ENCODE measurements around the gene SLC4A4.
A peak's percentile ranks its signal among the peaks of the same experiment; 100 is the strongest.

SLC4A4 gene

DNA sequence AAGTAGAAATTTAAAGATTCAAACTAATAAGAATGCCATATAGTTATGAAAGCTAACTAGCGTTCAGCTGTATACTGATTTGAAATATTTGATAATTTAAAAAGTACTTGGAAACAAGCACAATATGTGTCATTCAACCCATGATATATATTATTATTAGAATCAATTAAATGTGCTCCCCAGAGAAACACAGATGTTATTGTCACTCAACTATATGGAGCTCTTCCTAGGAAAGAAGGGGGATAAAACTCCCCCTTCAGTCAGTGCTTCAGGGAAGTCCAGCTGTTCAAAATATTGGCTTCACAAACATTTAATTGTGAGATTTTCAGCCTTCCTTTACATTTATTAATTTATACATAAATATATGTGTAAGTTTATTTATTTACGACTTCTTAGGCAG is 135.9 kb downstream of the SLC4A4 start:
- DNase-seq, result no peak

GRCh38 chr4:71476240-71476639 is 137.4 kb downstream of the SLC4A4 start:
- DNase-seq, result no peak

DNA sequence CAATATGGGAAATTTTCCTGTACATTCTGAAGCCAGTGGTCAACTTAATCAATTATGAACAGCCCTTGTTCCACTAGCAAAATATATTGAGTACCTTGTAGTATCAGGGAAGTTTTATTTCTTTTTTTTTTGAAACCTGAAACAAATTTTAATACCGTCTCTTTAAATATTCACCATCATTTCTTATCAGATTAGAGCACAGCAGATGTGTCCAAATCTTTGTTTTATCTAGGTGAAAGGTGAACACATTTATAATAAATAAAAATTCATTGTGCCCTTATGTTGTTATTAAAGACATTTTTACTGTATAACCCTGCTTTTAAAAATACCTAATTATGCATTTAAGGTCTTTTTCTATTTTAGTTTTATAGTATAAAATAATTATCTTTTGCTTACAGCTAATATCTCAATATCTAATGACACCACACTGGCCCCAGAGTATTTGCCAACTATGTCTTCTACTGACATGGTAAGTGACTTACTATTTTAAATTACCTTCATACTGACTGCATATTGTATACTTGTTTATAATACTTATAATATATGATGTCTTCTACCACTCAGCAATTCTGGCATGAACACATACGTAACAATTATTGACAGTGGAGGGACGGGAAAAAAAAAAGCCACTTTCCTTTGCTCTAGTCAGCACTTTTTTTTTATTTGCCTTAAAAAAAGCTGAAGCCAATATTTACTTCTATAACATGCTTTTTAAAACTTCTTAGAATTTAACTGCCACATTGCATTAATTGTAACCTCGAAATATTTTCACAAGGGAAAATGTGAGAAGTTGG is 147.9 kb downstream of the SLC4A4 start:
- DNase-seq, result no peak

GRCh38 chr4:71487344-71487920 is 148.6 kb downstream of the SLC4A4 start:
- peak; percentile 7 for DNase-seq

GRCh38 chr4:71494539-71494938 is 155.7 kb downstream of the SLC4A4 start:
- no peak for DNase-seq

- DNase-seq, result no peak
Measured at GRCh38 chr4:71495454-71495853, 156.6 kb downstream of the SLC4A4 start.

DNA sequence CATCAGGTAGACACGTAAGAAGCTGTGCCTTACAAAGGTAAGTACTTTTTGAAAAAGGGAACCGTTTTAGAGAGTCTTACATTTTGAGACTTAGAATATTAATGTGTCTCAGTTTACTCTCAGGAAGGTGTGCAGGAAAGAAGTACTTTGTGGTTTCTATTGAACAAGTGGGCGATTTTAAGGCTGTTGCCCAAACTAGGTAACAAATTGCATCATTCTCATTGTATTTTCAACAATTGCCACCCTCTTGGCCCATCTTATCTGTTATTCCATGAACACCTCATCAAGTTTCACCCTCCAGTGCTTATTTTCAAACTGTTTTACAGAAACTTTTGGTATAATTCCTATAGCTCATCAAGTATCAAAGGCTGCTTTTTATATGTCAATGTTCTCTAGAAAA is 158.3 kb downstream of the SLC4A4 start:
- DNase-seq, result no peak

DNA sequence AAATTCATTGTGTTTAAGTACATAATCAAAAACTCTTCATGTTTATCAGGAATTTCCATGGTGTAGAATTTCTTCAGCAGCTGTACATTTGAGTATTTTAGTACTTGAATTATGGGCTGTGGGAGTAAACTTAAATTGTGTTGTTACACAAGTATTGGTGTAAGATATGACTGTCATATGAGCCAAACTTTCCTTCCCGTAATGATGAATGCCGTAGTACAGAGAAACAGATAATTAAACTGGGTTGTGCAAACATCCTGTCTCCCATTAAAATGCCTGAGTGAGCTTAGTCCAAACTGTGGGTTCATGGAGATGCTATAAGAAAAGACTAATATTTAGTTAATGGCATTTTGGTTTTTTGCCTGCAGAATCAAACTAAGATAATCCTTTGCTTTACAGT is 159.2 kb downstream of the SLC4A4 start:
- DNase-seq, result peak; percentile 19

GRCh38 chr4:71498625-71499024 is 159.8 kb downstream of the SLC4A4 start:
- no peak for DNase-seq

DNA sequence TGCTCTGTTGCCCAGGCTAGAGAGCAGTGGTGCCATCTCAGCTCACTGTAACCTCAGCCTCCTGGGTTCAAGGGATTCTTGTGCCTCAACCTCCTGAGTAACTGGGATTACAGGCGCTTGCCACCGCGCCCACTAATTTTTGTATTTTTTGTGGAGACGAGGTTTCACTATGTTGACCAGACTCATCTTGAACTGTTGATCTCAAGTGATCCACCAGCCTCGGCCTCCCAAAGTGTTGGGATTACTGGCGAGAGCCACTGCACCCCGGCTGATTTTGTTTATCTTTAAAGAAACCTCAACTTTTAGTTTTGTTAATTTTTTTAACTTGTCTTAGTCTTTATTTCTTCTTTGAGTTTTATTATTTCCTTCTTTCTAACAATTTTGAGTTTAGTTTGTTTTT is 163.2 kb downstream of the SLC4A4 start:
- no peak for DNase-seq

DNA sequence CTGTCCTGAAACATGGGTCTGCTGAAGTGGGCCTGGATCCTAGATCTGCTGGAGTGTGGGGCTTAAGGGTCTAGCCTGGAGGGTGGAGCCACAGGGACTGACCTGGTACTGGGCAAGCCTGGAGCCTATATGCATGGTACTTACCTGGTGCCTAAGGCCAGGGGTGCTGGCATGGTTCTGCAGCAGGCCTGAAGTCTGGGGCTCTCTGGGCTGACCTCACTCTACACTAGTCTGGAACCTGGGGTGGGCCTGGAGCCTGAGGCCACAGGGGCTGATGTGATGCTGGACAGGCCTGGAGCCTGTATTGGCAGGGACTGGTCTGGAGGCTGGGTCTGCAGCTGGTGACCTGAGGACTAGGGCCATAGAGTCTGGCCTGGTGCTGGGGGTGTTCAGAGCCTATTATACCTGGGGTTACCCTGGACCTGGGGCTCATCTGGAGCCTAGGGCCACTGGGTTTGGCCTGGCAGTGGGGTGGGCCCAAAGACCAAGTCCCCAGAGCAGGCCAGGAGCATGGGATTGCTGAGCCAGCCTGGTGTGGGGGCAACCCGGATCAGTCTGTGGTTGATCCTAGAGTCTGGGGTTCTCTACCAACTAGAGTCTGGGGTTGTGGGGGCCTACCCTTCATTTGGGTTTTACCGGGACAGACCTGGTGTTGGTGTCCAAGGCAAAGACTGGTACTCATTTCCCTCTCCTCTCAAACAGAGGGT is 179.6 kb downstream of the SLC4A4 start:
- no peak for DNase-seq

DNA sequence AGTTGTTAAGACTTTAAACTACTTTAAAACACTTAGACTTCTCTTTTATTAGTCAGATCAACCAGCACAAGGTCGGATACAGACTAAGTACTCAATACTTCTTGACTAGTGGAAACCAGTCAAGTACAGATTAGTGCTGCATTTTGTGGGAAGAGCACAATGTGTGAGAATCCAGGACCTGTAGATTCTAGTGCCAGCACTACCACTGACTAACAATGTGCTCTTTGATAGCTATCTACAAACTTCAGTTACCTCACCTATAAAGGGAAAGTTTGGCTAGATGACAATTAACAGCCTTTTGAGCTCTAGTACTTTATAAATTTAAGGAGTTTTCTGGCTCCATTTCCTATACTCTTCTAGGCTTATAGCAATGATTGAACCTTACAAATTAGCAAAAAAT is 181.5 kb downstream of the SLC4A4 start:
- DNase-seq, result no peak

DNA sequence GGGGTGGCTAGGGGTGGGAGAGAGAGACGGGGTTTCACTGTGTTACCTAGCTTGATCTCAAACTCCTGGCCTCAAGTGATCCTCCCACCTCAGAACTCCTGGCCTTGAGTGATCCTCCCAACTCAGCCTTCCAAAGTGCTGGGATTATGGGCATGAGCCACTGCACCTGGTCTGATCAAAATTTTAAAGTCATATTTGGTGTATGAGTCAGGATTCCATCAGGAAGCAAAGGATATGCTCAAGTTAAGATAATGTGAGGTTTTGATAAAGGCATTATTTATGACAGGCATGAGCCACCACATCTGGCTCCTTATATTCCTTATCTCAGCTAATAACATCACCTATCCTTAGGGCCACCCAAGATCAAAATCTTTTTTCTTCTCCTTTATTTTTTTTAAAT is 182.0 kb downstream of the SLC4A4 start:
- DNase-seq, result no peak

DNA sequence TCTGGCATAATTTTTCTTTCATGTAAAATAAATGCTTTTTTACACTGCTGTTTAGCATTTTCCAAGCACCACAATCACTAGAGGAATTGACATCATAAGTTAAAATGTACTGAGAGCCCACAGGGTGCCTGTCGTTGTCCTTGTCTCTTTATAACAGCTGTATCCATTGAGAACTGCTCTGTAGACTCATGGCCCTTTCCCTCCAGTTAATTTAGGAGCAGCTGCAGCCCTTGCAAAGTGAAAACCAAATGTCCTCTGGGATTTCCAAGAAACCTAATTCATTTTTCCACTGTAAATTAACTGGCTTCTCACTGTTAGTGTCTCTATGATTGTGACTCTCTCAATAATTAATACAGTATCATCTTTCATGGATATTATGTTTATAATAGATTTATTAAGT is 185.9 kb downstream of the SLC4A4 start:
- DNase-seq, result no peak

GRCh38 chr4:71526637-71527406 is 188.0 kb downstream of the SLC4A4 start:
- no peak for DNase-seq

- no peak for DNase-seq
Measured at GRCh38 chr4:71532407-71532806, 193.6 kb downstream of the SLC4A4 start.

GRCh38 chr4:71533121-71533520 is 194.3 kb downstream of the SLC4A4 start:
- no peak for DNase-seq

GRCh38 chr4:71537551-71538065 is 198.8 kb downstream of the SLC4A4 start:
- no peak for DNase-seq

DNA sequence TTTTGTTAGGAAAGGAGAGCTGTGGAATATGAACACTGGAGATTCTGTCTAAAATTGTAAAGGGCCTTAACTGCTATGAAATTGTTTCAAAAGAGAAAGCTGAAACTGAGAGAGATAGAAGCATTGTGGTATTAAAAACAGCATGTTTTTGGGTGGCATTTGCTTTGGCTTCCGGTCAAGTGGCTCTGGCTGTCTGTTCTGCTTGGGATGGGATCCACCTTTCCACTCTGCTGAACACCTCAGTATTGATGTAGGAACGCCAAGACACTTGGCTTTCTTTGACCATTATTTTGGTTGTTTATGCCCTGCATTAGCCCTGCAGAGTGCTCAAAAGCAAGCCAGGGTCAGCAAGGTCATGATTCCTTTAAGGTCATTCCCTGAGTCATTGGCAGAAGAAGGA is 199.7 kb downstream of the SLC4A4 start:
- DNase-seq, result no peak

DNA sequence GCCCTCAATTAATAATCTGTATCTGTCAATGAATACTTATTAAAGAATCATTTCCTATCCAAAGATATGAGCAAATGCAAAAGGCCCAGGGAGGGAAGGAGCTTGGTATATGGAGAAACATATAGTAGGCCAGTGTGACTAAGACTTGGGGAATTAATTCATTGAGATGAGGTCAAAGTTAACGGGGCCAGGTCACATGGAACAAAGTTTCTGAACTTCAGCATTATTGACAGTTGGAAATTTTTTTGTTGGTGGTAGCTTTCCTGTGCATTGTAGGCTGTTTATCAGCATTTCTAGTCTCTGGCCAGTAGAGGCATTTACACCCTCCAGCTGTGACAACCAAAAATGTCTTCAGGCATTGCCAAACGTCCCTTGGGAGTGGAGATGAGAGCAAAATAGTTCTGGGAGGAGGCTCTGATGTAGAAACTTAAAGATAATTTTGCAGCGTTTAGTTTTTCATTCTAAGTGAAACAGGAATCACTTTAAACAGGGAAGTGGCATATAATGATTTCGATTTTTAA is 202.0 kb downstream of the SLC4A4 start:
- DNase-seq, result no peak

DNA sequence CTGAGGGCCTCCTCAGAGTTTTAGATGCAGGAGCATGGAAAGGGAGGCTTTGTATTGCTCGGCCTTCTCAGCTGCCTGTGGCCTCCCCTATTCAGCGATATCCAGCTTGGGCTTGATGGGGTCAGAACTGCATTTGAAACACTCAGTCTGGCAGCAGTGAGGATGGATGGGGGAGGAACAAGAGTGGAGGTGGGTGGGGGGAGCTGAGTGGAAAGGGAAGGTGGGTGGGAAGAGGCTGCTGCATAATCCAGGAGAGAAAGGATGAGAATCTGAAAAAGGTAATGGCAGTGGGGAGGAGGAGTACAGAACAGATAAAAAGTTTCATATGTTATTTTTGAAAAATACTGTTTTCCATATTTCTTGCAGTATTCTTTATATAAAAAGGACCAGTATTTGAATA is 202.7 kb downstream of the SLC4A4 start:
- DNase-seq, result no peak

DNA sequence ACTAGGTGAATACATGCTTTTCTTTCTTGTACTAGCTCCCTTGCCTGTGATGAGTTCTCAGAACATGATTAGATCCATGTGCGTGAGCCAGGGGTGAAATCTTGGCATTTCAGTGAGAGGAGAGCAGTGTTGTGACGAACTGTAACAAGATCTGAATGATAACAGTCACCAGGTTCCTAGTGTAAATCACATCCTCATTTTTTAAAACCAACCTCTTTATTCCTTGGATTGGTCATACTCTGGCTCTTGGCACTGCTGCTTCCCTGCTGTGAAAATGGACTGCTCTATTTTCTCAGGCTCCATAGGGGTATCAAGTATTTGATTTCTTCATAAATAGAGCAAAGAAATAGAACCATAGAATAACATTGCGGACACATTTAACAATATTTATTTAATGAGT is 206.3 kb downstream of the SLC4A4 start:
- DNase-seq, result no peak
